Endothelial cell of umbilical vein (primary cell): ENCODE measurements around the gene POGLUT3. TPM values are rescaled to one million over a fixed set of nuclear protein-coding genes. Genes with fewer than 3 reads are reported as not detected.

Source experiments
- BruUV-seq: library from RNA; stranded (reverse); fragments of 400-500 nt; replicated peaks from 2 replicates; lab custom pipeline; 2021; lab: Mats Ljungman, UMichigan
- CTCF ChIA-PET: fragments of 300-600, 350-600 bp; sonication (Branson Sonifier 250); formaldehyde crosslinking; loops from one replicate; lab custom pipeline; 2021; ENCODE audit warnings: antibody characterized with exemption, inconsistent platforms; lab: Charles Lee
- POLR2A ChIA-PET: fragments of 300-600, 350-600 bp; sonication (Branson Sonifier 250); formaldehyde crosslinking; loops from one replicate; lab custom pipeline; 2021; ENCODE audit warnings: antibody characterized with exemption, inconsistent platforms; lab: Charles Lee
- DNase-seq: peaks from one replicate; pipeline ENCODE4 v3.0.0-alpha.2; 2011; ENCODE audit warnings: low read depth, low spot score
- FAIRE-seq: peaks from 2 replicates; lab custom pipeline; 2011; peaks lifted over from hg19 to GRCh38; lab: Jason Lieb, UNC
- H2AFZ ChIP-seq: 2 replicates; pipeline ENCODE4 v1.6.0; 2012; ENCODE audit warnings: low read depth, low read length, control low read depth, inconsistent platforms
- H3K27ac ChIP-seq: 2 replicates; pipeline ENCODE4 v1.5.1; 2011; ENCODE audit warnings: low read depth, mild to moderate bottlenecking, control low read depth, low read length, moderate library complexity; ENCODE audit not compliant: insufficient read depth
- H3K27me3 ChIP-seq, 2 experiments: 2 replicates each; pipeline versions ENCODE4 v1.6.0 to v1.6.1; 2011; ENCODE audit warnings: low read length in 2 of 2, mixed read lengths in 1 of 2; ENCODE audit not compliant: control insufficient read depth in 2 of 2, insufficient read depth in 2 of 2
- H3K36me3 ChIP-seq, 2 experiments: 2 replicates in 1 of 2; 3 replicates in 1 of 2; pipeline ENCODE4 v1.5.1; 2011; ENCODE audit warnings: low read length in 2 of 2, mild to moderate bottlenecking in 1 of 2, moderate library complexity in 1 of 2; ENCODE audit not compliant: control insufficient read depth in 2 of 2, insufficient read depth in 2 of 2; ENCODE audit errors: extremely low read depth in 1 of 2
- H3K4me1 ChIP-seq: 3 replicates; pipeline ENCODE4 v1.5.1; 2011; ENCODE audit warnings: mild to moderate bottlenecking, low read length; ENCODE audit not compliant: control insufficient read depth, insufficient read depth; ENCODE audit errors: extremely low read depth
- H3K4me2 ChIP-seq: 2 replicates; pipeline ENCODE4 v1.6.1; 2011; ENCODE audit warnings: low read length, control low read depth, mixed read lengths; ENCODE audit not compliant: insufficient read depth
- H3K4me3 ChIP-seq, 3 experiments: fragments of 200-600 bp in 1 of 3; sonication (generic), shearing (Covaris generic) in 1 of 3; replicated peaks in 1 of 3; 2 replicates each; pipeline ENCODE4 v1.5.1; 2011 to 2016; ENCODE audit warnings: control low read depth in 3 of 3, low read length in 3 of 3, mild to moderate bottlenecking in 2 of 3, inconsistent platforms in 1 of 3, low read depth in 1 of 3, moderate library complexity in 1 of 3; ENCODE audit not compliant: insufficient read depth in 1 of 3
- H3K79me2 ChIP-seq: 2 replicates; pipeline ENCODE4 v1.6.0; 2012; ENCODE audit warnings: low read length, inconsistent platforms; ENCODE audit not compliant: control insufficient read depth, insufficient read depth
- H3K9ac ChIP-seq: replicated peaks from 2 replicates; pipeline ENCODE3; 2011; ENCODE audit warnings: low read length, control low read depth; ENCODE audit not compliant: insufficient read depth; ENCODE audit errors: extremely low read depth
- H3K9me1 ChIP-seq: replicated peaks from 3 replicates; pipeline ENCODE4 v1.6.0; 2011; ENCODE audit warnings: mild to moderate bottlenecking, low read length; ENCODE audit not compliant: control insufficient read depth, insufficient read depth; ENCODE audit errors: extremely low read depth
- H3K9me3 ChIP-seq: replicated peaks from 2 replicates; pipeline ENCODE4 v1.5.1; 2012; ENCODE audit warnings: low read length, inconsistent platforms; ENCODE audit not compliant: control insufficient read depth, insufficient read depth
- H4K20me1 ChIP-seq: replicated peaks from 2 replicates; pipeline ENCODE3; 2011; ENCODE audit warnings: mild to moderate bottlenecking, low read length; ENCODE audit not compliant: control insufficient read depth, insufficient read depth; ENCODE audit errors: extremely low read depth
- CTCF ChIP-seq, 2 donors: IDR thresholded peaks; 1 replicate in 1 of 2; 2 replicates in 1 of 2; pipeline ENCODE4 v1.5.1; 2011; ENCODE audit warnings: low read length in 2 of 2, mild to moderate bottlenecking in 2 of 2, moderate library complexity in 2 of 2, control low read depth in 1 of 2, inconsistent platforms in 1 of 2, low read depth in 1 of 2; ENCODE audit not compliant: insufficient read depth in 1 of 2; ENCODE audit errors: extremely low read depth in 1 of 2
- EZH2 ChIP-seq: IDR thresholded peaks from 2 replicates; pipeline ENCODE4 v1.6.1; 2012; ENCODE audit warnings: borderline replicate concordance, low read depth, mild to moderate bottlenecking, moderate library complexity, low read length, inconsistent platforms; ENCODE audit not compliant: severe bottlenecking
- FOS ChIP-seq: IDR thresholded peaks from 2 replicates; pipeline ENCODE4 v1.6.1; 2011; ENCODE audit warnings: mild to moderate bottlenecking, low read length, moderate library complexity, borderline replicate concordance; ENCODE audit not compliant: insufficient read depth
- GATA2 ChIP-seq: IDR thresholded peaks from 2 replicates; pipeline ENCODE4 v1.7.0; 2011; ENCODE audit warnings: low read depth, mild to moderate bottlenecking, moderate library complexity, mixed read lengths, low read length; ENCODE audit not compliant: insufficient read length, insufficient read depth
- JUN ChIP-seq: IDR thresholded peaks from 2 replicates; pipeline ENCODE4 v1.6.1; 2011; ENCODE audit warnings: borderline replicate concordance, low read depth; ENCODE audit not compliant: insufficient read length, insufficient read depth
- POLR2A ChIP-seq: IDR thresholded peaks from 2 replicates; pipeline ENCODE4 v1.6.1; 2012; ENCODE audit warnings: low read depth, mild to moderate bottlenecking, control low read depth, low read length
- dilution Hi-C: fragments of 300-500 bp; cut with MboI; formaldehyde crosslinking; loops from one replicate; pipeline ENCODE4 v1.15.0; 2019; ENCODE audit warnings: low sequenced_read_pairs; ENCODE audit not compliant: extremely low pct_ligation_motif_present
- intact Hi-C: fragments of 100-400 bp; cut with micrococcal nuclease; formaldehyde crosslinking; loops from one replicate; pipeline ENCODE4 v1.10.0; 2022
- polyA plus RNA-seq, 4 experiments: library from polyadenylated mRNA; depleted of rRNA in 3 of 4; stranded (reverse) in 3 of 4; unstranded in 1 of 4; fragments of >200 nt; gene quantifications; 2 replicates each; pipeline versions ENCODE4 v1.2.1 to v1.2.3, GENCODE V29; 2011 to 2012; ENCODE audit warnings: missing spikeins in 1 of 4
- total RNA-seq: library from RNA; stranded (reverse); gene quantifications from 2 replicates; pipeline ENCODE4 v1.2.3, GENCODE V29; 2021
- TF ChIP-seq, protein P1 (sequence below): IDR thresholded peaks from 2 replicates; pipeline ENCODE4 v1.6.1; 2011; ENCODE audit not compliant: insufficient read depth, insufficient read length

The POGLUT3 gene
- total and polyA plus RNA-seq, 2 donors (not counting 3 experiments of a cell fraction or from before 2014, with no cell fraction given): 14.3 to 46.4 TPM

GRCh38 chr11:108527382-108527781, 29.2 kb upstream of the POGLUT3 start:
- Histone ChIP-seq H3K9me3 (no peaks in the 10 kb centered on the region), H3K79me2 (no peaks in the 10 kb centered on the region), H3K27me3 (no peaks in the 10 kb centered on the region), H3K9ac (no peak overlapping the region), H3K9me1 (no peaks in the 10 kb centered on the region), H3K4me2 (no peak overlapping the region), H3K4me1 (no peaks in the 10 kb centered on the region), H3K27ac (no peak overlapping the region), H4K20me1 (no peaks in the 10 kb centered on the region), H3K4me3 (no peak overlapping the region), H3K36me3 (no peaks in the 10 kb centered on the region), H2AFZ (no peak overlapping the region)
- intact Hi-C loops: no loop called here
- CTCF ChIA-PET: no interaction called here
- dilution Hi-C loops: no loop called here
- FAIRE-seq (no peak), DNase-seq (no peak)
- BruUV-seq: no TSS peak
- POLR2A ChIA-PET: no interaction called here
- TF ChIP-seq POLR2A (no peak), CTCF (IDR thresholded peaks at IDR 0.05; ENCODE audit: extremely low read depth in 1 of 2, insufficient read depth in 1 of 2, low read depth in 1 of 2, low read length in 2 of 2) (no peak), FOS (no peak)
- TF ChIP-seq, protein P1, sequence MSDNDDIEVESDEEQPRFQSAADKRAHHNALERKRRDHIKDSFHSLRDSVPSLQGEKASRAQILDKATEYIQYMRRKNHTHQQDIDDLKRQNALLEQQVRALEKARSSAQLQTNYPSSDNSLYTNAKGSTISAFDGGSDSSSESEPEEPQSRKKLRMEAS: no peak

- Histone ChIP-seq H3K9me1 (no peaks in the 10 kb centered on the region), H2AFZ (no peak overlapping the region), H3K27ac (no peak overlapping the region), H3K4me3 (no peak overlapping the region), H3K36me3 (no peaks in the 10 kb centered on the region), H4K20me1 (no peaks in the 10 kb centered on the region), H3K27me3 (no peaks in the 10 kb centered on the region), H3K9me3 (no peaks in the 10 kb centered on the region), H3K4me1 (no peaks in the 10 kb centered on the region), H3K9ac (no peak overlapping the region), H3K79me2 (no peaks in the 10 kb centered on the region), H3K4me2 (no peak overlapping the region)
- intact Hi-C loops (no loop called here), dilution Hi-C loops (no loop called here)
- CTCF ChIA-PET: no interaction called here
- TF ChIP-seq JUN (no peak), GATA2 (no peak), FOS (no peak), CTCF (IDR thresholded peaks at IDR 0.05; ENCODE audit: extremely low read depth in 1 of 2, insufficient read depth in 1 of 2, low read depth in 1 of 2, low read length in 2 of 2) (no peak), EZH2 (no peak)
- FAIRE-seq: no peak
- no TSS peak for BruUV-seq
- DNase-seq: no peak
- POLR2A ChIA-PET: no interaction called here
These were observed 27.0 kb upstream of the POGLUT3 start for GRCh38 chr11:108525161-108525560.
